Ovary (tissue), 9 donors: Measurements from ENCODE around the gene NOL6. TPM values are rescaled to one million over a fixed set of nuclear protein-coding genes. Genes with fewer than 3 reads are reported as not detected.
"Not testable (repeated sequence)": the region's sequence is repeated elsewhere in the genome, so short reads cannot be mapped to it uniquely, and the experiment has no call there.

Source experiments
- DNase-seq, 5 donors: peaks; one replicate each; pipeline ENCODE4 v3.0.0-alpha.2; 2019 to 2020
- H3K27ac ChIP-seq, 2 donors: fragments of 200-600 bp; one replicate each; pipeline versions ENCODE4 v1.5.1 to v1.8.0; 2019 to 2022
- H3K27me3 ChIP-seq: fragments of 200-600 bp; one replicate; pipeline ENCODE4 v1.8.0; 2022
- H3K36me3 ChIP-seq: fragments of 200-600 bp; sonication (generic); one replicate; pipeline ENCODE4 v1.5.1; 2019
- H3K4me1 ChIP-seq: one replicate; pipeline ENCODE4 v1.8.1; 2013; ENCODE audit warnings: mild to moderate bottlenecking, moderate library complexity; ENCODE audit not compliant: insufficient read depth
- H3K4me3 ChIP-seq: fragments of 200-600 bp; sonication (generic); one replicate; pipeline ENCODE4 v1.5.1; 2017
- H3K9me3 ChIP-seq, 2 donors: fragments of 200-600 bp in 1 of 2; sonication (generic) in 1 of 2; one replicate each; pipeline versions ENCODE4 v1.5.1 to v1.8.1; 2013 to 2019; ENCODE audit warnings: mild to moderate bottlenecking in 1 of 2, moderate library complexity in 1 of 2
- CTCF ChIP-seq, 3 donors: fragments of 450-650 bp in 2 of 3; fragments of 200-600 bp in 1 of 3; IDR thresholded peaks; one replicate each; pipeline versions ENCODE4 v1.5.1 to v1.8.0; 2016 to 2022; ENCODE audit warnings: antibody characterized with exemption in 3 of 3, mild to moderate bottlenecking in 1 of 3
- EP300 ChIP-seq: sonication (generic); formaldehyde crosslinking; IDR thresholded peaks from one replicate; pipeline ENCODE4 v1.6.1; 2017; ENCODE audit warnings: antibody characterized with exemption
- POLR2A ChIP-seq: fragments of 450-650 bp; IDR thresholded peaks from one replicate; pipeline ENCODE4 v1.6.1; 2017; ENCODE audit warnings: antibody characterized with exemption, mild to moderate bottlenecking, moderate library complexity
- WGBS, 3 donors: extraction: QIAGEN DNeasy Blood & Tissue Kit in 1 of 3; methylation state at CpG; one replicate each; pipeline versions ENCODE4 v1.1.5 to v1.1.7; 2013 to 2017; 5-methylcytosine and 5-hydroxymethylcytosine counted together
- intact Hi-C, 4 donors: fragments of 100-400 bp; cut with DNase I; formaldehyde crosslinking; loops; one replicate each; pipeline versions ENCODE4 v1.11.0 to v1.15.1; 2022 to 2023
- polyA plus RNA-seq, 2 donors: library from polyadenylated mRNA; stranded (reverse); fragments of 200-250 nt in 1 of 2; fragments of 350-450 nt in 1 of 2; fragmentation: Illumina TruSeq in 1 of 2; extraction: RNeasy Lipid Tissue Mini Kit (QIAGEN cat#74804) in 1 of 2; gene quantifications; one replicate each; pipeline ENCODE4 v1.2.3, GENCODE V29; 2013 to 2014
- total RNA-seq, 7 donors: library from RNA; depleted of rRNA in 2 of 7; stranded (reverse); fragments of >200 nt in 2 of 7; fragmentation: NEBNext Ultra II Directional in 3 of 7; extraction: Animal tissue kit (Norgen Biotek cat#: 25700) in 3 of 7; gene quantifications; one replicate each; pipeline versions ENCODE4 v1.1.0 to v1.2.4, GENCODE V29; 2016 to 2023
- donor health status: DM: no; HTN: no; CAD: no; lungs with moderate emphysema.
- donor health status: DM: no; HTN: no; CAD: no.
- donor health status: Bipolar disorder and iron deficiency.
- donor health status: DM: yes; HTN: yes; CAD: no.
- donor health status: DM: no; HTN: no; CAD: no.
- donor health status: DM: yes; HTN: yes; CAD: no.

The NOL6 gene
- total and polyA plus RNA-seq, 9 donors: 11.7 to 50.5 (median 25.0) TPM

- no peak for TF ChIP-seq POLR2A
- TF ChIP-seq EP300: no peak
- TF ChIP-seq CTCF (IDR thresholded peaks at IDR 0.05): no peak
- intact Hi-C loops: no loop called here
- Histone ChIP-seq H3K9me3 (no peaks in the 10 kb centered on the region), H3K36me3 (no peaks in the 10 kb centered on the region), H3K27ac (peak overlapping the region; percentile 15 to 64), H3K4me1 (no peaks in the 10 kb centered on the region), H3K27me3 (no peaks in the 10 kb centered on the region), H3K4me3 (peak overlapping the region; percentile 53)
- WGBS, 3 donors: 9% methylated on average over 31 to 32 of the region's 32 CpGs
- peak; percentile 43 to 79 (median 48) for DNase-seq
These were observed 36.8 kb upstream of the NOL6 start for GRCh38 chr9:33510262-33511183.

GRCh38 chr9:33506626-33507370 is 33.1 kb upstream of the NOL6 start:
- no peak for TF ChIP-seq POLR2A
- TF ChIP-seq EP300: no peak
- no peak for TF ChIP-seq CTCF (IDR thresholded peaks at IDR 0.05)
- Histone ChIP-seq H3K36me3 (no peaks in the 10 kb centered on the region), H3K27me3 (no peaks in the 10 kb centered on the region), H3K4me3 (no peak overlapping the region), H3K9me3 (no peaks in the 10 kb centered on the region), H3K4me1 (no peaks in the 10 kb centered on the region), H3K27ac (no peak overlapping the region)
- 52 to 72% (median 63%) methylated on average over 7 of the region's 7 CpGs for WGBS, 3 donors
- no peak for DNase-seq
- intact Hi-C loops: no loop called here

GRCh38 chr9:33498387-33498786 is 24.7 kb upstream of the NOL6 start:
- Histone ChIP-seq H3K4me3 (no peak overlapping the region), H3K36me3 (no peaks in the 10 kb centered on the region), H3K27ac (no peak overlapping the region), H3K27me3 (no peaks in the 10 kb centered on the region), H3K4me1 (no peaks in the 10 kb centered on the region), H3K9me3 (no peaks in the 10 kb centered on the region)
- intact Hi-C loops: no loop called here
- DNase-seq: no peak
- no peak for TF ChIP-seq CTCF (IDR thresholded peaks at IDR 0.05)
- TF ChIP-seq EP300: no peak
- TF ChIP-seq POLR2A: no peak
- 45 to 69% (median 49%) methylated on average over 1 of the region's 1 CpG for WGBS, 3 donors

GRCh38 chr9:33493819-33494218 is 20.1 kb upstream of the NOL6 start:
- H3K36me3 ChIP-seq, H3K27me3 ChIP-seq, intact Hi-C loops, DNase-seq, H3K27ac ChIP-seq, H3K4me3 ChIP-seq, H3K4me1 ChIP-seq, H3K9me3 ChIP-seq: not testable (repeated sequence)
- WGBS, 3 donors: 26 to 52% (median 40%) methylated on average over 2 of the region's 2 CpGs
